HG02973 (cell line): ENCODE results near the gene SHC1.
A peak's percentile ranks its signal among the peaks of the same experiment; 100 is the strongest.

ENCODE experiments used
- ATAC-seq: cut with Tn5 transposase; IDR thresholded peaks from one replicate; pipeline ENCODE4 v1.9.1; 2021; ENCODE audit warnings: moderate library complexity; ENCODE audit not compliant: unreplicated experiment

SHC1 gene

GRCh38 chr1:155008015-155008941, 37.7 kb upstream of the SHC1 start:
- no peak for ATAC-seq

GRCh38 chr1:155007251-155007828, 36.8 kb upstream of the SHC1 start:
- no peak for ATAC-seq

- no peak for ATAC-seq
Measured at GRCh38 chr1:155006601-155007101, 36.1 kb upstream of the SHC1 start.

GRCh38 chr1:155005076-155006011, 34.8 kb upstream of the SHC1 start:
- no peak for ATAC-seq

- ATAC-seq, result no peak
Measured at GRCh38 chr1:155004352-155005075, 34.0 kb upstream of the SHC1 start.

- no peak for ATAC-seq
Measured at GRCh38 chr1:155003766-155004351, 33.3 kb upstream of the SHC1 start.

GRCh38 chr1:155003227-155003765, 32.7 kb upstream of the SHC1 start:
- ATAC-seq, result no peak

GRCh38 chr1:155002464-155003226, 32.1 kb upstream of the SHC1 start, which contains the start of gene ZBTB7B:
Gene ZBTB7B, plus strand, starts transcription at chr1:155002802. Its CDS starts 11,859 bp downstream, at chr1:155014661.
- no peak for ATAC-seq

- peak; percentile 48 for ATAC-seq
Measured at GRCh38 chr1:155001675-155002463, 31.3 kb upstream of the SHC1 start.

- ATAC-seq, result no peak
Measured at GRCh38 chr1:155001425-155001674, 30.8 kb upstream of the SHC1 start.

- peak; percentile 36 for ATAC-seq
Measured at GRCh38 chr1:155000726-155001424, 30.3 kb upstream of the SHC1 start.

- no peak for ATAC-seq
Measured at GRCh38 chr1:155000411-155000725, 29.8 kb upstream of the SHC1 start.

GRCh38 chr1:154999571-155000410, 29.2 kb upstream of the SHC1 start:
- no peak for ATAC-seq

GRCh38 chr1:154998818-154999570, 28.4 kb upstream of the SHC1 start:
- no peak for ATAC-seq

- no peak for ATAC-seq
Measured at GRCh38 chr1:154998201-154998780, 27.7 kb upstream of the SHC1 start.
